GM12878 (cell line): ENCODE data around the gene CLMP. TPM values are rescaled to one million over a fixed set of nuclear protein-coding genes. Genes with fewer than 3 reads are reported as not detected.

Experiments
- ESRRA ChIP-seq: IDR thresholded peaks from 2 replicates; pipeline ENCODE4 v1.6.1; 2012; ENCODE audit warnings: mild to moderate bottlenecking, low read length, improper control_type of control experiment
- IRF4 ChIP-seq: IDR thresholded peaks from 2 replicates; pipeline ENCODE4 v1.6.1; 2011; ENCODE audit warnings: low read depth, low read length
- LARP7 ChIP-seq: fragments of 450-650 bp; IDR thresholded peaks from 2 replicates; pipeline ENCODE4 v1.6.1; 2017; ENCODE audit warnings: mild to moderate bottlenecking
- NFYA ChIP-seq: IDR thresholded peaks from 2 replicates; pipeline ENCODE4 v1.6.1; 2011; ENCODE audit warnings: low read depth, mild to moderate bottlenecking, low read length, improper control_type of control experiment, borderline replicate concordance
- PML ChIP-seq: IDR thresholded peaks from 2 replicates; pipeline ENCODE4 v1.6.1; 2012; ENCODE audit warnings: low read length, inconsistent platforms
- RB1 ChIP-seq: fragments of 450-650 bp; formaldehyde crosslinking; IDR thresholded peaks from 2 replicates; pipeline ENCODE4 v1.6.1; 2017; ENCODE audit warnings: mild to moderate bottlenecking, borderline replicate concordance
- RUNX3 ChIP-seq: IDR thresholded peaks from 2 replicates; pipeline ENCODE4 v1.6.1; 2012; ENCODE audit warnings: low read length, inconsistent platforms
- SMARCA5 ChIP-seq: fragments of 450-650 bp; IDR thresholded peaks from 2 replicates; pipeline ENCODE4 v1.6.1; 2017; ENCODE audit warnings: mild to moderate bottlenecking
- SRF ChIP-seq, 2 experiments: IDR thresholded peaks; 2 replicates each; pipeline ENCODE4 v1.6.1; 2011; ENCODE audit warnings: low read depth in 2 of 2, low read length in 2 of 2, mild to moderate bottlenecking in 1 of 2, moderate library complexity in 1 of 2
- STAT1 ChIP-seq: fragments of 450-650 bp; conservative IDR thresholded peaks from 2 replicates; pipeline ENCODE4 v1.6.1; 2014; ENCODE audit warnings: antibody characterized with exemption, mild to moderate bottlenecking
- TAF1 ChIP-seq: IDR thresholded peaks from 2 replicates; pipeline ENCODE4 v1.6.1; 2011; ENCODE audit warnings: mild to moderate bottlenecking, low read depth, low read length, borderline replicate concordance
- YY1 ChIP-seq: IDR thresholded peaks from 2 replicates; pipeline ENCODE4 v1.6.1; 2011; ENCODE audit warnings: low read depth, mild to moderate bottlenecking, low read length
- ZBED1 ChIP-seq: IDR thresholded peaks from 2 replicates; pipeline ENCODE4 v1.6.1; 2016; ENCODE audit warnings: borderline replicate concordance
- polyA plus RNA-seq, 11 experiments: library from polyadenylated mRNA; depleted of rRNA in 4 of 11; unstranded in 6 of 11; stranded (reverse) in 5 of 11; fragments of >200 nt; fragmentation: Nextera tagmentation in 4 of 11; fragmentation: Illumina TruSeq in 1 of 11; extraction: Ambion mirVana in 4 of 11; extraction: Trizol in 1 of 11; gene quantifications; 1 replicate in 1 of 11; 2 replicates in 10 of 11; pipeline versions ENCODE4 v1.2.1 to v1.2.3, GENCODE V29; 2011 to 2016; ENCODE audit warnings: inconsistent platforms in 2 of 11, missing spikeins in 2 of 11, low read depth in 1 of 11
- total RNA-seq, 4 experiments: library from RNA; depleted of rRNA in 3 of 4; stranded (reverse); fragments of >200 nt in 3 of 4; fragmentation: Illumina TruSeq in 1 of 4; extraction: Trizol in 1 of 4; gene quantifications; 2 replicates each; pipeline versions ENCODE4 v1.2.1 to v1.2.3, GENCODE V29; 2013 to 2021
- TF ChIP-seq, protein P1 (sequence below): fragments of 450-650 bp; IDR thresholded peaks from 2 replicates; pipeline ENCODE4 v1.6.1; 2017; ENCODE audit warnings: low read depth, mild to moderate bottlenecking, moderate library complexity
- TF ChIP-seq, protein P2 (sequence below): fragments of 450-650 bp; IDR thresholded peaks from 2 replicates; pipeline ENCODE4 v1.6.1; 2017; ENCODE audit warnings: mild to moderate bottlenecking
- TF ChIP-seq, protein P3 (sequence below): IDR thresholded peaks from 2 replicates; pipeline ENCODE4 v1.6.1; 2011; ENCODE audit warnings: mild to moderate bottlenecking, low read depth, low read length, moderate library complexity; ENCODE audit not compliant: insufficient replicate concordance
- TF ChIP-seq, protein P4 (sequence below): IDR thresholded peaks from 2 replicates; pipeline ENCODE4 v1.6.1; 2011; ENCODE audit warnings: borderline replicate concordance, low read depth, mild to moderate bottlenecking, moderate library complexity, mixed read lengths, low read length; ENCODE audit not compliant: insufficient read depth; ENCODE audit errors: extremely low read length
- TF ChIP-seq, protein P5 (sequence below): fragments of 150-350 bp; IDR thresholded peaks from 2 replicates; pipeline ENCODE4 v1.6.1; 2014; ENCODE audit warnings: mild to moderate bottlenecking, low read depth, low read length
- TF ChIP-seq, protein P6 (sequence below): IDR thresholded peaks from 2 replicates; pipeline ENCODE4 v1.6.1; 2012; ENCODE audit warnings: mild to moderate bottlenecking, low read depth, low read length

Gene CLMP
- total and polyA plus RNA-seq, 10 of the 15 experiments (the other 5 are each of a cell fraction or from before 2014, with no cell fraction given): 0.01 to 0.71 (median 0.20) TPM; not detected in 4

DNA sequence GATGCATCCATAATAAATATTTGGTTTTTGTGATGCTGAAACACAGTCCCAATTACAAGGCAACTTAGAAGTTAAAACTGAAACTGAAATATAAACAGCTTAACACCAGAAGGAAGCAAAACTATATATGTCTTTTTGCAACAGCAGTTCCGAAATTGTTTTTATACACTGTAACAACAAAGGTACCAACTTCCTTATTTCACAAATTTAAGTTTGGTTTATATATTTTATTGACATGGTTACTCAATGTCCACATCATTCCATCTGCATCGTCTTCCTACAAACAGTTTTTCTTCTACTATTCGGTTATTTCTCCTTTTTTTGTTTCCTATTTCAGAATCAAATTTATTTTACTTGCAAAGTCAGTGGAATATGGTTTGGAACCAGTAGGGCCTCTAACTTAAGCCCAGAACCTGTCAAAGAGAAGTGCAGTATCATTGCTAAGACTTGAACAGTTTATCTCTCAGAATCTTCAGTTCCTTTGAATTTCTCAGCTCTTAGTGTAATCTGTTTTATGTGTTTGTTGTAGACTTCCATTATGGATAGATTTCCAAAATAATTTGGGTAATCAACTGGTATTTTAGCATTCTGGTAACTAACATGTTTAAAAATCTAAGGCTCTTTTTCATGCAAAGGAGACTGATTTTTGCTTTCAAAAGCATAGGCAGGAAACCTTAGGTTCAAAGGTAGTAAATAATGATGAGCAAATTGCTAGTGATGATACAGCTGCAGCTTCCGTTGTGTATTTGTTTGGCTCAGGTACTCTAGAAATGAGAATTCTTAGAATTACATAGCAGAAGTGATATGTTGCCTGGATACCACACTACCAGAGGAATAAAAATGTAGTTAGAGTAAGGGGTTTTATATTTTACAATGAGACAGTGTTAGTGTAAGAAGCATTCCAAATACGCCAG lies 124.9 kb downstream of the CLMP start (continued):
- TF ChIP-seq, protein P1, sequence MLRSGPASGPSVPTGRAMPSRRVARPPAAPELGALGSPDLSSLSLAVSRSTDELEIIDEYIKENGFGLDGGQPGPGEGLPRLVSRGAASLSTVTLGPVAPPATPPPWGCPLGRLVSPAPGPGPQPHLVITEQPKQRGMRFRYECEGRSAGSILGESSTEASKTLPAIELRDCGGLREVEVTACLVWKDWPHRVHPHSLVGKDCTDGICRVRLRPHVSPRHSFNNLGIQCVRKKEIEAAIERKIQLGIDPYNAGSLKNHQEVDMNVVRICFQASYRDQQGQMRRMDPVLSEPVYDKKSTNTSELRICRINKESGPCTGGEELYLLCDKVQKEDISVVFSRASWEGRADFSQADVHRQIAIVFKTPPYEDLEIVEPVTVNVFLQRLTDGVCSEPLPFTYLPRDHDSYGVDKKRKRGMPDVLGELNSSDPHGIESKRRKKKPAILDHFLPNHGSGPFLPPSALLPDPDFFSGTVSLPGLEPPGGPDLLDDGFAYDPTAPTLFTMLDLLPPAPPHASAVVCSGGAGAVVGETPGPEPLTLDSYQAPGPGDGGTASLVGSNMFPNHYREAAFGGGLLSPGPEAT: no peak
- TF ChIP-seq NFYA (no peak), SRF (IDR thresholded peaks at IDR 0.05; ENCODE audit: low read depth in 2 of 2, low read length in 2 of 2) (no peak), LARP7 (no peak), STAT1 (no peak), PML (no peak), YY1 (no peak), SMARCA5 (no peak), IRF4 (peak; percentile 67; the same call in 1 of the 2 replicates), RB1 (0 out of 2 replicates have a peak, but pooled peaks have one; percentile 36), RUNX3 (peak; percentile 33; the same call in 1 of the 2 replicates), ZBED1 (no peak), ESRRA (no peak), TAF1 (no peak)
- TF ChIP-seq, protein P2, sequence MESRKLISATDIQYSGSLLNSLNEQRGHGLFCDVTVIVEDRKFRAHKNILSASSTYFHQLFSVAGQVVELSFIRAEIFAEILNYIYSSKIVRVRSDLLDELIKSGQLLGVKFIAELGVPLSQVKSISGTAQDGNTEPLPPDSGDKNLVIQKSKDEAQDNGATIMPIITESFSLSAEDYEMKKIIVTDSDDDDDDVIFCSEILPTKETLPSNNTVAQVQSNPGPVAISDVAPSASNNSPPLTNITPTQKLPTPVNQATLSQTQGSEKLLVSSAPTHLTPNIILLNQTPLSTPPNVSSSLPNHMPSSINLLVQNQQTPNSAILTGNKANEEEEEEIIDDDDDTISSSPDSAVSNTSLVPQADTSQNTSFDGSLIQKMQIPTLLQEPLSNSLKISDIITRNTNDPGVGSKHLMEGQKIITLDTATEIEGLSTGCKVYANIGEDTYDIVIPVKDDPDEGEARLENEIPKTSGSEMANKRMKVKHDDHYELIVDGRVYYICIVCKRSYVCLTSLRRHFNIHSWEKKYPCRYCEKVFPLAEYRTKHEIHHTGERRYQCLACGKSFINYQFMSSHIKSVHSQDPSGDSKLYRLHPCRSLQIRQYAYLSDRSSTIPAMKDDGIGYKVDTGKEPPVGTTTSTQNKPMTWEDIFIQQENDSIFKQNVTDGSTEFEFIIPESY: no peak
- TF ChIP-seq, protein P3, sequence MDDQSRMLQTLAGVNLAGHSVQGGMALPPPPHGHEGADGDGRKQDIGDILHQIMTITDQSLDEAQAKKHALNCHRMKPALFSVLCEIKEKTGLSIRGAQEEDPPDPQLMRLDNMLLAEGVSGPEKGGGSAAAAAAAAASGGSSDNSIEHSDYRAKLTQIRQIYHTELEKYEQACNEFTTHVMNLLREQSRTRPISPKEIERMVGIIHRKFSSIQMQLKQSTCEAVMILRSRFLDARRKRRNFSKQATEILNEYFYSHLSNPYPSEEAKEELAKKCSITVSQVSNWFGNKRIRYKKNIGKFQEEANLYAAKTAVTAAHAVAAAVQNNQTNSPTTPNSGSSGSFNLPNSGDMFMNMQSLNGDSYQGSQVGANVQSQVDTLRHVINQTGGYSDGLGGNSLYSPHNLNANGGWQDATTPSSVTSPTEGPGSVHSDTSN: no peak
- TF ChIP-seq, protein P4, sequence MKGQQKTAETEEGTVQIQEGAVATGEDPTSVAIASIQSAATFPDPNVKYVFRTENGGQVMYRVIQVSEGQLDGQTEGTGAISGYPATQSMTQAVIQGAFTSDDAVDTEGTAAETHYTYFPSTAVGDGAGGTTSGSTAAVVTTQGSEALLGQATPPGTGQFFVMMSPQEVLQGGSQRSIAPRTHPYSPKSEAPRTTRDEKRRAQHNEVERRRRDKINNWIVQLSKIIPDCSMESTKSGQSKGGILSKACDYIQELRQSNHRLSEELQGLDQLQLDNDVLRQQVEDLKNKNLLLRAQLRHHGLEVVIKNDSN: no peak
- TF ChIP-seq, protein P5, sequence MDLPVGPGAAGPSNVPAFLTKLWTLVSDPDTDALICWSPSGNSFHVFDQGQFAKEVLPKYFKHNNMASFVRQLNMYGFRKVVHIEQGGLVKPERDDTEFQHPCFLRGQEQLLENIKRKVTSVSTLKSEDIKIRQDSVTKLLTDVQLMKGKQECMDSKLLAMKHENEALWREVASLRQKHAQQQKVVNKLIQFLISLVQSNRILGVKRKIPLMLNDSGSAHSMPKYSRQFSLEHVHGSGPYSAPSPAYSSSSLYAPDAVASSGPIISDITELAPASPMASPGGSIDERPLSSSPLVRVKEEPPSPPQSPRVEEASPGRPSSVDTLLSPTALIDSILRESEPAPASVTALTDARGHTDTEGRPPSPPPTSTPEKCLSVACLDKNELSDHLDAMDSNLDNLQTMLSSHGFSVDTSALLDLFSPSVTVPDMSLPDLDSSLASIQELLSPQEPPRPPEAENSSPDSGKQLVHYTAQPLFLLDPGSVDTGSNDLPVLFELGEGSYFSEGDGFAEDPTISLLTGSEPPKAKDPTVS: no peak
- TF ChIP-seq, protein P6, sequence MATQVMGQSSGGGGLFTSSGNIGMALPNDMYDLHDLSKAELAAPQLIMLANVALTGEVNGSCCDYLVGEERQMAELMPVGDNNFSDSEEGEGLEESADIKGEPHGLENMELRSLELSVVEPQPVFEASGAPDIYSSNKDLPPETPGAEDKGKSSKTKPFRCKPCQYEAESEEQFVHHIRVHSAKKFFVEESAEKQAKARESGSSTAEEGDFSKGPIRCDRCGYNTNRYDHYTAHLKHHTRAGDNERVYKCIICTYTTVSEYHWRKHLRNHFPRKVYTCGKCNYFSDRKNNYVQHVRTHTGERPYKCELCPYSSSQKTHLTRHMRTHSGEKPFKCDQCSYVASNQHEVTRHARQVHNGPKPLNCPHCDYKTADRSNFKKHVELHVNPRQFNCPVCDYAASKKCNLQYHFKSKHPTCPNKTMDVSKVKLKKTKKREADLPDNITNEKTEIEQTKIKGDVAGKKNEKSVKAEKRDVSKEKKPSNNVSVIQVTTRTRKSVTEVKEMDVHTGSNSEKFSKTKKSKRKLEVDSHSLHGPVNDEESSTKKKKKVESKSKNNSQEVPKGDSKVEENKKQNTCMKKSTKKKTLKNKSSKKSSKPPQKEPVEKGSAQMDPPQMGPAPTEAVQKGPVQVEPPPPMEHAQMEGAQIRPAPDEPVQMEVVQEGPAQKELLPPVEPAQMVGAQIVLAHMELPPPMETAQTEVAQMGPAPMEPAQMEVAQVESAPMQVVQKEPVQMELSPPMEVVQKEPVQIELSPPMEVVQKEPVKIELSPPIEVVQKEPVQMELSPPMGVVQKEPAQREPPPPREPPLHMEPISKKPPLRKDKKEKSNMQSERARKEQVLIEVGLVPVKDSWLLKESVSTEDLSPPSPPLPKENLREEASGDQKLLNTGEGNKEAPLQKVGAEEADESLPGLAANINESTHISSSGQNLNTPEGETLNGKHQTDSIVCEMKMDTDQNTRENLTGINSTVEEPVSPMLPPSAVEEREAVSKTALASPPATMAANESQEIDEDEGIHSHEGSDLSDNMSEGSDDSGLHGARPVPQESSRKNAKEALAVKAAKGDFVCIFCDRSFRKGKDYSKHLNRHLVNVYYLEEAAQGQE: no peak
